NCI-H1930 (cell line): ENCODE measurements around the gene MACIR.
A peak's percentile ranks its signal among the peaks of the same experiment; 100 is the strongest.

Experiments
- DNase-seq, 2 experiments: peaks; one replicate each; lab custom pipeline; 2025; lab: John Stamatoyannopoulos, UW

The MACIR gene

DNA sequence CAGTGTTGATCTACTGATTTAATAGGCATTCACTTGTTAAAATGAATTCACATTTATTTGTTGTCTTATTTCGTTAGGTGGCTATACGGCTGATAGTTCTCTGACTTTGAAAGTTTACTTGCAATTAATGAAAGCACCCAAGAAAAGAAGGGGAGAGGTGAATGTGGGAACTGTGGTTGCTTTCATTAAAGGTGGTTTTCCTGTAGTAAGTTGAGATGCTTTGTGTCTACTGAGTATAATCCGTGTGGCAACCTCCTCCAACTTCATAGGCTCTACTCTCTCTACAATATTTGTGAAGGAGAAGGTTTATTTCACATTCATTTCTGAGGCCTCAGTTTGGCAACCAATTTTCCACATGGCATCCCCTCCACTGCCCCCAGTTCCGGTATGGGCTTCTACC, 12.8 kb upstream of the MACIR start:
- DNase-seq, result no peak

DNA sequence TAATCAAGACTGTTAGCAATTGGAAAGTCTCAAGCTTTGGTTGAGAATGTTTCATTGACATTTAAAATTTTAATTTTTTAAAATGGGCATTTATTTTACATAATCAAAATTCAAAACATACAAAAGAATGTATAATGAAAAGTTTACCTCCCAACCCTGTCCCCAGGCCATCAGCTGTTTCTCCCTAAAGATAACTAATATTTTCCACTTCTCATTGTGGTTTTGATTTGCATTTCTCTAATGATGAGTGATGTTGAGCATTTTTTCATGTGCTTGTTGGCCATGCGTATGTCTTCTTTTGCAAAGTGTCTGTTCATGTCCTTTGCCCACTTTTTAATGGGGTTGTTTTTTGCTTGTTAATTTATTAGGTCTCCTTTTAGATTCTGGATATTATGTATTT, 11.4 kb upstream of the MACIR start:
- DNase-seq, result no peak

DNA sequence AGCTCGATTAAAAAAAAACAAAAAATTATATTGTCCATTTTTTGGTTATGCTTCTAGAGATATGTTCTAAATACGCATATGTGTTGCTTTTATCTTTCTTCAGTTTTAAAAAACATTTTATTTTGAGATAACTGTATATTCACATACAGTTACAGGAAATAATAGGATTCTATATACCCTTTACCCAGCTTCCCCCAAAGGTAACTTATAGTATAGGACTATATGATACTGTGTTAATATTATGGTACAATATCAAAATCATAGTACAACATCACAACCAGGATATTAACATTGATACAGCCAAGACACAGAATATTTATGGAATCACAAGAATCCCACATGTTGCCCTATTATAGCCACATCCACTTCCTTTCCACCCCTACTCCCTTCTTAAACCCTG, 9.5 kb upstream of the MACIR start:
- no peak for DNase-seq

DNA sequence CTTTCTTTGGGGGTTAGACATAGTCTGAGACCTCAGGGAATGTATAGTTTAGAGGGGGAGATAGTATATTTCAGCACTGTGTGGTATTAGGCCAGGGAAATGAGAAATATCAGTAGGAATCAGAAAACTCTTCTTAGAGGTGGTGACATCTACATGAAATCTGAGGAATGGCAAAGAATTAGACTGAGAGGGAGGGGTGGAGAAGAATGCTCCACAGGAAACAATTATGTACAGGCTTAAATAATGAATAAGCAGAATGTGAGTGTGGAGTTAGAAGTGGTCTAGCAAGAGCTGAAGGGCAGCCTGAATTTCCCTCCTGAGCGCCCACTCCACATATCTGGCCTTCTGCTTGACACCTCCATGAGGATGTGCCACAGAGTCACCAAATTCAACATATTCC, 3.6 kb upstream of the MACIR start:
- DNase-seq, result no peak

DNA sequence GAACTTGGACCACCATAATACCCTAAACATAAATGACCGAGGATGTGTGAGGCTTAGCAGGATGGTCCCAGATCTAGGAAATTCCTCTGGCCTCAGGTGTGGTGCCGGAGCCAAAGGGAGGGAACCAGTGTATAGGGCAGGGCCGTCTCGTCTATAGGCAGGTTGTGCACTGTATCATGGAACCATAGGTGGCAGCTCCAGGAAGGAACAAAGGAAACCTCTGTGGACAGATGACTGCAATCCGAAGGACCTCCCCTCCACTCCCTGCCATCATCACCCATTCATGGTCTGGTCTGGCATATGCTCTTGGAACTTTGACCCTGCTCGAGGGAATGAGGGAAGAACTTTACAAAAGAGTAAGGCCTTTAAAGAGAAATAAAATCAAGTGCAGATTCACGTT, 2.9 kb upstream of the MACIR start:
- no peak for DNase-seq

DNA sequence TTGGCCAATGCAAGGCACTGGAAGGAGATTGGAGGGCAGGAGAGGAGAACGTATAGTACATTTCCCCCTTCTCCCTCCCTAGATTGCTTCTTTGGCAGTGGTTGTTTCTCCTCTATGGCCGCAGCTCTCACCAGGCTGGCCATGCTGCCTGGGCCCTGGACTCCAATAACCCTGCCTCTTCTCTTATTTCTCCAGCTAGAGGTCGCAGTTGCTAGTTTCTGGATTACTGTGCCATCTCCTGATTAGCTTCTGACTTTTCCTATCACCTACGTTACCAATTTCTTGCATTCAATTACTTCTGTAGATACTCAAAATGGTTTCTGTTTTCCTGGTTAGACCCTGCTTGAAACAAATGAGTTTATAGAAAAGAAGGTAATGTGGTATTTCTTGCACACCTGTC, 2.4 kb upstream of the MACIR start:
- no peak for DNase-seq

DNA sequence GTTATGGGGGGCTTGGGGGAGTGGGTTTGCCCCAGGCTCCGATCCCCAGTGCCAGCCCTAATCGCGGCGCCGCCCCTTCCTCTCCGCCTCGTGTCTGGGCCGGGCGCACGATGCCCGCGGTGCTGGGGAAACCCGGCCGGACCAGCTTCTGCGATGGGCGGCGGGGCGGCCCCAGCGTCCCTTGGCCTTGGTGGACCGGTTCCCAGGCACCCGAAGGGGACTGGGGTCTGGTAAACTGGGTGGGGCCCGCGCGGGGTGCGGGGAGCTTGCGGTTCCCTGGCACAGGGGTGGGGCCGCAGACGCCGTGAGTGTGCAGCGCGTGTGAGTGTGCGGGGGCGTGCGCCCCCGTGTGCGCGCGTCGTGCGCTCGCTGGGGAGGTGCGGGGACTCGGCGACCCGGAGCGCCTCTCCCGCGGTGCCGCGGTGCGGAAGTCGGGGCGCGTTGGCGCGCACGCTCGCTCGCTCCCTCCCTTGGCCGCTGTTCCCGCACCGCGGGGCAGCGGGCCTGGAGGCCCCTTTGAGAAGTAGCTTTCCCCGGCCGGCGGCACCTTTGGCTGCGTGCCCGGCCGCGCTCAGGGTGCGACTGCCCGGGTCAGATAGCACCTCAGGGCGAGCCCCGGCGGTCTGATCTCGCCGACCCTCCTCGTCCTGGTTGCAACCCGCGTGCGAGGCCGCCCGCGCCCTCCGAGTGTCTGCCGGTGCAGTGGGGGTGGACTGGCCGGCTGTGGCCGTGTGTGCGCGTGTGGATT, 568 bp downstream of the MACIR start:
- DNase-seq, result peak in 1 of 2 experiments; percentile 15

DNA sequence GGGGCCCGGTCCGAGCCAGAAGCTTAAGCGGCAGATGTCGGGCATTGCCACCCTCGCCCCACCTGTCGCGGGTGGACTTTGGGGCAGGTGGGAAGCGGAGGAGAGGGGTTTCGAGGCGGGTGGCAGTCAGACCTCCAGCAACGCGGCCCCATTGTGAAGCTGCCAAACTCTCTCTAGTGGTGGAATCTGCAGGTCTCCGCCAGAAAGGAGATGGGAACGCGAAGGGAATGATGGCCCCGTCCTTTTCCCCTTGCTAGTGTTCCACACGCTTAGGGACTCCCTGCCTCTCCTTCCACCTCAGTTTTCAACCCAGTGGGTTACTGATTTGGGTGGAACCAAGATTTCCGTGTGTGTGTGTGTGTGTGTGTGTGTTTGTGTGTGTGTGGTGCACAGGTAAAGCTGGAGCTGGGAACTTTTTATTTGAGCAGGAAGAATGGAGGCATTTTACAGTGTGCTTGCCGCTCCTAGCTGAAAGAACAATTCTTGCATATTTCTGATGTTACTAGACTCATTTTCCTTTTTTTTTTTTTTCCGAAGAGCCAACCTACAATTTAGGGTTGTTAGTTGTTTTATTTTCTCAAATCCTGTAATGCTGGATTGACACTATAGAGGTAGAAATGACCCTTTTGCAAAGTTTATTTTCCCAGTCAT, 1.3 kb downstream of the MACIR start:
- DNase-seq, result no peak

DNA sequence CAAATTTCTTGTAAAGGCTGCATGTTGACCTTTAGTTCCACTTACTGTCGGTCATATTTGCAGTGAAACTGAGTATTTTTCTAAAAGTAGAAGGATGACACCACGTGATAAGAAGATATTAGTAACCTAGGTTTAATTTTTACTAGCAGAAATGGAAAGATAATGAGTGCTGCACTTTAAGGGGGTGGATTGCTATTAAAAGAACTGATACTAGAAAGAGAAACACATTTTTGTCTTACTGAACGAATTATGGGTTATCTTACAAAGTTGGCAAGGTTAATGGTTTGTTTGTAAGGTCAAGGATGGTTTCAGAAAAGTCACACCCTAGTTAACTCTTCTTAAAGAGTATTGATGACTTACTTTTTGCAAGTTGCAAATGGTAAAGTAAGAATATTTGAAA, 2.4 kb downstream of the MACIR start:
- DNase-seq, result no peak

DNA sequence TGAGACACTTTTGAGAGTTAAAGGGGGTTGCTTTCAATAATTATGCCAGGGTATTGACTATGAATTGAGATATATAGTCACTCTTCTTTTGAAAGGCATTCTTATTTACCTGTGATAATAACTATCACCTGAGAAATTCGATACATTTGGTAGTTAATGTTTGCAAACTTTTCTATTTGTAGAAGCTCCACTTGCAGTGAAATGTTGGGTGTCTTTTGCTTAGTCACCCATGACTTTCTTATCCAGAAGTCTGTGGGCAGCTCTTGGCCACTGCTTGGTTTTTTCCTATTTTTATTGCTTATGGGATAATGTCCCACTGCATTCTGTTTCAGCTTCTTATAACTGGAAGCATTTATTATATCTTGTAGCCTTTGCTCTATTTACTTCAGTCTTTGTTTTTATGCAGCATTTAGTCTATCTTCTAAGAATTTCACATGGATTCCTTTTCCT, 3.9 kb downstream of the MACIR start:
- DNase-seq, result no peak

DNA sequence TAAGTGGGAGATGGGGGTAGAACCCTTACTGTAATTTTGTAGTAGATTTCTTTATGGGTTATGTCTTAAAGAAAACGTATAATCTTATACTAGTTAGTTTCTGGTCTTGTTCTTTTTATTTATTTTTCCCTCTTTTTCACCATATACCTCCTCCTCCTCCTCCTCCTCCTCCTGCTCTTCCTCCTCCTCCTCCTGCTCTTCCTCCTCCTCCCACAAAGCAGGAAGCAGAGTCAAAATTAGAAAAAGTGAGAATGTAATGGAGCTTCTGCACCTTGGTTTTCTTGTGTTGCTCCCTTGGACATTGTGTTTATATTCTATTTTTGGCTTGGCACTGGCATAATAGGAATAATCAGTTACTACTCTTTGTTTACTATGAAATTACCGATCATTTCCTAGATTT, 4.5 kb downstream of the MACIR start:
- no peak for DNase-seq

DNA sequence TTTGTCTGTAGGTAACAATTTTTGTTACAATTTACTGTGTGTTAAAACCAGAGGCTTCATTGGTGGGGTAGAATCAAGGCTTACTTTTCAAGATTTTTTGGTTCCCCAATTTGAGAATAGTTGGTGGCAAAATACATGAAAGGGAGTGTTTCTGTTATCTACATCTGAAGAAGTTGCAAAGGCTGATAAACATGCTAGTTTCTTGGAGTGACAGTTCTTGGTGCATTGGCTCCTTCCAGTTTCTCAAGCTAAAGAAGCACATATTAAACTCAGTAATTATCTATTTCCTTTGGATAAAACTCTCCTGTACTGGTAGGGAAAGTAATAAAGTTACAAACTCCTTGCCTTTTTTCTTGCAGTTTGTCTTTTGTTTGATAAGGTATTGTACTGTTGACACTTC, 5.9 kb downstream of the MACIR start:
- no peak for DNase-seq

DNA sequence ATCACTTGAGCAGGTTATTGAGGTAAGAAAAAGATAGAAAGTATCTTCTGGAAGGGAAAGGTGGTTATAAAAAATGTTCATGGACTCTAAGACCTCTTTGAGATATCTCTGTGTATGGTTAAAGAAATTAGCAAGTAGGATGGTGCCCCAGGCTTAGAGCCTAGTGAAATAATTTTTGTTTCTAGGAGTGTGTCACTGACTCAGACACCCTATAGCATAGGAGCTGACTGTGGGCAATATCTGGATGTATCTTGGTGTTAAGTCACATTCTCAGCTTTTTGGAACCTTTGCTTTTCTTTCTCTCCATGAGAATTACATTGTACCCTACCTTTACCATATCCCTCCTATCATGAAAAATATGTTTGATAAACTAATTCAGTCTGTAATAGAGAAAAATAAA, 12.0 kb downstream of the MACIR start:
- no peak for DNase-seq

DNA sequence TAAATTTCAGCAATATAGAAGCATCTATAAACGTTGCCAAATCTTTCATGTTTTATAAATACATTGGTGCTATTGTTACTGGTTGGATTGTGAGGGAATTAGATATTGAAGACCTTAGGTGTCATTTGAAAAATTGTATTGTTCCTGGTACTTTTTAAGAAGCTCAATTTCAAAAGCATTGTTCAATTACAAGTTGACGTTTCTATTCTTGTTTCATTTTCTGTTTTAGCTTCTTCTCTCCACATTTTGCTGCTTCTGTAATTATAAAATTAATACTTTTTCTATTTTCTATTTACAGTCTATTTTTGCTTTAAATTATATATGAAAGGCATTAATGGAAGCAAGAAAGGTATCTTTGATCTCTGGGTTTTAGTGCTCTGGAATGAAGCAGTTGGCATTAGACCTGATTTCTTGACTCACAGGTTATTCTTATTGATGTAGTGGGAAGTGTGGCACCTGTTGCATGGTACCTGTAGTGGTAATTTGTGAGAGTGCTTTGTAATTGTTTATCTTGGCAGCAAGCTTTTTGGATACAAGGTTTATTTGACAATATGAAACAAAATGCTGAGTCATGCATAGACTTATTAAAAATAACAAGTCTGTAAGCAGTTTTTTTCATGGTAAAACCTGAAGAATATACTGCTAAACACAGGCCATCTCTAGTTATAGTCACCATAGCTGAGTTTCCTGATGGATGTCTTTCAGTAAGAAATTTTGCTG, 13.2 kb downstream of the MACIR start:
- no peak for DNase-seq

DNA sequence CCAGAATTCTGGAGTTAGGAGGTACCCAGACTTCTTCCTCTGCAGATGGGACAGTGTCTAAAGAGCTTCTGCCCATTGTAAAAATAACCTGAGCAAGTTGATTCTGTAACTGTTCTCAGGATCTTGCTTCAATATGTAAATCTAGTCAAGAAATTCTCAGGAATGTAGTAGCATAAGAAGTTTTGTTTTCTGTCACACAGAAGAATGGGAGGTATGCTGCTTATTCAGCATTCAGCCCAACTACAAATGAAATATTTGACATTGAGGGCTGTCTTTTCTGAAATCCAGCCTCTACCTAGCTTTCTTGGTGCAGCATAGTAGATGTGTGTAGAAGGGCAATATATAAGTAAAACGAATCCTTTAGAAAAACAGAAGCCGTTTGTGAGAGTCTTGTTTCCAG, 13.8 kb downstream of the MACIR start:
- DNase-seq, result no peak

DNA sequence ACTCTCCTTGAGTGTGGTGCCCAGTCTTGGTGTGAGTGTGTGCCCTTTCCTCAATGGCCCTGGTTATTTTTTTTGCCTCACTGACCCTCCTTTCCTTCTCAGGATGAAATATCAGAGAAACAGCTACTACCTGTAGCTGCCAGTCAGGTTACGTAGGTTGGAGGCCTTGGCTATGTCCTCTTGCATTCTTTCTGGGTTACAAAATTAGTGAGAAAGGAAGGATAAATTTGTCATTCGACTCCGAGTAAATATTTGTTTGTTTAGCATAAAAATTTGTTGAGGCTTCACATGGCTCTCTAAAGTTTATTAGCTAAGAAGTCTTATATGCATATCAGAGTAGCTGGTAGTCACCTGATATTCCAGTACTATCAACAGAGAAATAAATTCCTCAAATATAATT, 15.4 kb downstream of the MACIR start:
- no peak for DNase-seq

DNA sequence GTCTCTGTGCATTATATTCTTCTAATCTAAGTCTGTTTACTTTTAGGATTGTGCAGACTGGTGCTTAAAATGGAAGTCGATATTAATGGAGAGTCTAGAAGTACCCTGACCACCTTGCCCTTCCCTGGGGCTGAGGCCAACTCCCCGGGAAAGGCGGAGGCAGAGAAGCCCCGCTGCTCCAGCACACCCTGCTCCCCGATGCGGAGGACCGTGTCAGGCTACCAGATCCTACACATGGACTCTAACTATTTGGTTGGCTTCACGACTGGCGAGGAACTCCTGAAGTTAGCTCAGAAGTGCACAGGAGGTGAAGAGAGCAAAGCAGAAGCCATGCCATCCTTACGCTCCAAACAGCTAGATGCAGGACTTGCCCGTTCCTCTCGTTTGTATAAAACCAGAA, 17.3 kb downstream of the MACIR start:
- no peak for DNase-seq

DNA sequence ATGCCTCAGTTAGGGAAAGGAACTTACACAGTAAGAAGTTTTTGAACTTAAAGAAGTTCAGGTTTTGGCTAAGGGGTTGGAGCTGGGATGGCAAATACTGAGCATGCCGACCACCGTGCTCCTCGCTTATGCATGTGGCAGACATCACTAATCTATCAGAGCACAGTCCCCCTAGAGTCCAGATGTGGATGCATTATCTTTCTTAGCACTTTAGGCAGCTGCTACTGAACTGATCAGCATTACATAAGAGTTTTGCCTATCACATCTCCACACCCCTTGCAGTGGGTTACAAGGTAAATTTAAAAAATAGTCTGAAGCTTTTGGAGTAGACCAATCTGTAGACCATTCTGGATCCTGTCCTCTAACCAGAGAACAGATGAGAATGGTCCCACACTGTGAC, 22.4 kb downstream of the MACIR start:
- no peak for DNase-seq

DNA sequence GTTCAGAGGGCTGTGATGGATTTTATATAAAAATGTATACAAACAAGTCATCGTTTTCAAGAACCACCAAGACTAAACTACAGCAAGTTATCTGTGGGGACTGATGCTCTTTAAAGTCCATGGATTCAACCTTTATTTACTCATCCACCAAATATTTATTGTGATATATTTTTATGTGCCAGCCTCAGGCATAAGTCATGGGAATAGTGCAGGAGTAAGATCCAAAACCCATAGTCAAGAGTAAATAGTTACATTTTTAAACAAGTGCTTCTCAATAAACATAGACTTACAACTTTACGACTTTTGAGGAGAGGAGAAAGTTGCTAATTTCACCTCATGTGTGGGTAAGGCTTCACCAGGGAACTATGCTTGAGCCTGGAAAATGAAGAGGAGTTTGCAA, 24.6 kb downstream of the MACIR start:
- no peak for DNase-seq

DNA sequence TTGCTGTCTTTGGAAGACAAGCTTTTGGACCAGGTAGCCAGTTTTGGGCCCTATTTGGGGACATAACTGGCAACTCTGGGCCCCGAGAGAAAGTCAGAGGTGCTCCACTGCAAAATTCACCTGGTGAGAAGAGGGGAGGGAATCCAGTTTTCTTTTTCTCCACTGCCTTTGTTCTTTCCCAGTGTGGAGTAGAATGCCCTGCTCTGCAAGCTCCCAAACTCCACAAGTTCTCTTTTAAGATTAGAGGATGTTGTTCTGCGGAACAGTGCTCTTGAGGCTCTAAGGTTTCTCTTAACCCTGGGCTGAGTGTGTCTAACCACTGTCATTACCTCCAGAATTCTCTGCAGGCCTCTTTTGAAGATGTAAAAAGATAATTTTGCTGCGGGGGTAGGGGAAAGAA, 25.3 kb downstream of the MACIR start:
- DNase-seq, result no peak

DNA sequence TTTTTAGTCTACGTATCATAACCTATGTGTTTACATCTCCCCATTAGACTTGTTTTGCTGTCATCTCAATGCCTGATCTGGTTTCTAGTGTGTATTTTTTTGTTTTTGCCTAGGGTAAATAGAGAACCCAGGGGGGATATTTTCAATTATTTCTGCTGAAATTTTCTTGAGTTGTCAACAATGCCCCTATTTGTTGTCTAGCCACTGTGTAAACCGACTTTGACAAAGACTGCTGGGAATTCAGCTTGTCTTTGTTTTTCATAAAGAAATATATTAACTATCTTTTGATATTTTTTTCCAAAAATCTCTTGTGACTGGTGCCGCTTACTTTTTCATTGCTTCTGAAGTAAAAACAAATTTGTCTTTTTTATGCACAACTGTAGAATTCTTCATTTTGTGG, 28.1 kb downstream of the MACIR start:
- no peak for DNase-seq

DNA sequence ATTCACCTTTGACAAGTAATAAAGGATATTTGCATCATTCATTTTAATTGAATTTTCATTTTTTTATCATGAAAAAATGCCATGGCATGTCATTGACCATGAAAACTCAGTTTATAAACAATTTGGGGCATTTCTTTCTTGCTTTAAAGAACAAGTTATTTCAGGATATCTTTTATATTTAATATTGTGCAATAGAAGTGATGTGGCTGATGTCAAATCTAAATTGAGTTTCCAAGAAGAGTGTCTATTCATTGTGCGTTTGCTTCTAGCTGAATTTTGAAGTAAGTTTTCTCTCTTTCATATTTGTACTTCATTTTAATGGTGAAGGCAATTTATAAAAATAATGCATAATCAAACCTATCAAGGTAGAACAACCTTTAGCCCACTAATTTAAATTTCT, 30.5 kb downstream of the MACIR start:
- DNase-seq, result no peak

DNA sequence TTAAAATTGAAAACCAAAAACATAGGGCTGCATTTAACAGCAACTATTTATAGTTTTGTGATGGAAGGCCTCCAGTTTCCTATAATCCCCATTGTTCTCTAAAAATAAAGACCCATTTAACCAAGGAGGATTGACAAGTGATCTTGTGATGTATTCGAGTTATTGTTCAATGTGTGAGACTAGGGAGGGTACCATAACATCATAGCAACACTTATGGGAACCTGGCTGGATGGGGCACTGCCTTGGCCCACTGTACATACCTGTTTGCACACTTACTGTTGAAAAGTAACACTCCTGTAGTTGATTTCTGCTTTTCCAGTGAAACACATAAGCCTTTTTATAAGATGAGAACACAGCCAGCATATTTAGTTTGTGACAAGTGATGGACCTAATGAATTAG, 32.3 kb downstream of the MACIR start:
- DNase-seq, result no peak
